ENCODE data around the gene NXPH1. TPM values are rescaled to one million over a fixed set of nuclear protein-coding genes. Genes with fewer than 3 reads are reported as not detected.

NXPH1 gene
- total and polyA plus RNA-seq, 7 donors, result not detected

- intact Hi-C loops (cut with DNase I), result no loop called here
- Histone ChIP-seq H3K4me1 (no peaks in the 10 kb centered on the region), H3K9me3 (no peaks in the 10 kb centered on the region), H3K4me3 (no peak overlapping the region), H3K27ac (no peak overlapping the region), H3K27me3 (no peaks in the 10 kb centered on the region), H3K36me3 (no peaks in the 10 kb centered on the region)
- no peak for DNase-seq
- TF ChIP-seq CTCF (IDR thresholded peaks at IDR 0.05) (no peak), EP300 (IDR thresholded peaks at IDR 0.05) (no peak), POLR2AphosphoS5 (IDR thresholded peaks at IDR 0.05) (no peak), POLR2A (IDR thresholded peaks at IDR 0.05) (no peak)
These were observed 192.2 kb downstream of the NXPH1 start for GRCh38 chr7:8625612-8626011.

GRCh38 chr7:8627325-8627724 is 193.9 kb downstream of the NXPH1 start:
- intact Hi-C loops (cut with DNase I), result no loop called here
- TF ChIP-seq CTCF (IDR thresholded peaks at IDR 0.05) (no peak), EP300 (IDR thresholded peaks at IDR 0.05) (no peak), POLR2AphosphoS5 (IDR thresholded peaks at IDR 0.05) (no peak), POLR2A (IDR thresholded peaks at IDR 0.05) (no peak)
- H3K27me3 ChIP-seq, result no peaks in the 10 kb centered on the region
- H3K36me3 ChIP-seq, result no peaks in the 10 kb centered on the region
- WGBS, 2 donors, result 18 to 64% methylated on average over 2 of the region's 2 CpGs
- H3K4me3 ChIP-seq, result no peak overlapping the region
- H3K27ac ChIP-seq, result no peak overlapping the region
- H3K4me1 ChIP-seq, result no peaks in the 10 kb centered on the region
- H3K9me3 ChIP-seq, result no peaks in the 10 kb centered on the region
- DNase-seq, result no peak

- H3K9me3 ChIP-seq, result no peaks in the 10 kb centered on the region
- H3K36me3 ChIP-seq, result no peaks in the 10 kb centered on the region
- no peak overlapping the region for H3K4me3 ChIP-seq
- H3K4me1 ChIP-seq, result no peaks in the 10 kb centered on the region
- 90 to 94% methylated on average over 7 of the region's 7 CpGs for WGBS, 2 donors
- H3K27me3 ChIP-seq, result no peaks in the 10 kb centered on the region
- intact Hi-C loops (cut with DNase I), result no loop called here
- H3K27ac ChIP-seq, result no peak overlapping the region
- no peak for TF ChIP-seq POLR2AphosphoS5 (IDR thresholded peaks at IDR 0.05)
- TF ChIP-seq POLR2A (IDR thresholded peaks at IDR 0.05), result no peak
- no peak for TF ChIP-seq EP300 (IDR thresholded peaks at IDR 0.05)
- TF ChIP-seq CTCF (IDR thresholded peaks at IDR 0.05), result no peak
- no peak for DNase-seq
These were observed 195.2 kb downstream of the NXPH1 start for GRCh38 chr7:8628656-8629055.

GRCh38 chr7:8629504-8629903 is 196.1 kb downstream of the NXPH1 start:
- Histone ChIP-seq H3K4me3 (no peak overlapping the region), H3K4me1 (no peaks in the 10 kb centered on the region), H3K27ac (no peak overlapping the region), H3K36me3 (no peaks in the 10 kb centered on the region), H3K27me3 (no peaks in the 10 kb centered on the region), H3K9me3 (no peaks in the 10 kb centered on the region)
- WGBS, 2 donors, result 11 to 46% methylated on average over 3 of the region's 3 CpGs
- intact Hi-C loops (cut with DNase I), result no loop called here
- no peak for DNase-seq
- TF ChIP-seq EP300 (IDR thresholded peaks at IDR 0.05) (no peak), POLR2A (IDR thresholded peaks at IDR 0.05) (no peak), POLR2AphosphoS5 (IDR thresholded peaks at IDR 0.05) (no peak), CTCF (IDR thresholded peaks at IDR 0.05) (no peak)

GRCh38 chr7:8637322-8637721 is 203.9 kb downstream of the NXPH1 start:
- H3K27ac ChIP-seq, result no peak overlapping the region
- H3K4me3 ChIP-seq, result no peak overlapping the region
- DNase-seq, result no peak
- WGBS, 2 donors, result 33 to 72% methylated on average over 4 of the region's 4 CpGs
- no peaks in the 10 kb centered on the region for H3K4me1 ChIP-seq
- no peak for TF ChIP-seq POLR2A (IDR thresholded peaks at IDR 0.05)
- no peak for TF ChIP-seq EP300 (IDR thresholded peaks at IDR 0.05)
- TF ChIP-seq POLR2AphosphoS5 (IDR thresholded peaks at IDR 0.05), result no peak
- no peaks in the 10 kb centered on the region for H3K9me3 ChIP-seq
- no peaks in the 10 kb centered on the region for H3K36me3 ChIP-seq
- no peaks in the 10 kb centered on the region for H3K27me3 ChIP-seq
- intact Hi-C loops (cut with DNase I), result no loop called here

Data from sigmoid colon (tissue), 7 donors.